Activated CD8-positive, alpha-beta memory T cell treated with anti-CD3 and anti-CD28 coated beads, Interleukin-2, amount 10 ng/mL, durations not matched to agents 7 days and 5 days (primary cell): Measurements from ENCODE around the gene GCGR. TPM values are rescaled to one million over a fixed set of nuclear protein-coding genes. Genes with fewer than 3 reads are reported as not detected.

ENCODE experiments used
- ATAC-seq: fragments of 150-1000 bp; cut with Tn5 transposase; one replicate; pipeline ENCODE4 v1.10.0; 2021; ENCODE audit warnings: moderate library complexity
- CTCF ChIA-PET: fragments of 350-600 bp; sonication (Branson Sonifier 250); formaldehyde crosslinking; loops from one replicate; lab custom pipeline; 2021; ENCODE audit warnings: antibody characterized with exemption; lab: Charles Lee
- DNase-seq: peaks from one replicate; pipeline ENCODE4 v3.0.0-alpha.2; 2020
- H3K27ac Mint-ChIP-seq: one replicate; pipeline ENCODE4 v1.8.0; 2021; ENCODE audit warnings: mild to moderate bottlenecking, mixed read lengths
- H3K27me3 Mint-ChIP-seq: one replicate; pipeline ENCODE4 v1.8.0; 2021; ENCODE audit warnings: mixed read lengths
- H3K36me3 Mint-ChIP-seq: one replicate; pipeline ENCODE4 v1.8.0; 2021; ENCODE audit warnings: mild to moderate bottlenecking, mixed read lengths
- H3K4me1 Mint-ChIP-seq: one replicate; pipeline ENCODE4 v1.8.0; 2021; ENCODE audit warnings: mixed read lengths
- H3K4me3 Mint-ChIP-seq: one replicate; pipeline ENCODE4 v1.8.0; 2021; ENCODE audit warnings: mild to moderate bottlenecking, moderate library complexity, mixed read lengths
- H3K9me3 Mint-ChIP-seq: one replicate; pipeline ENCODE4 v1.8.0; 2022; ENCODE audit warnings: low read depth, mixed read lengths
- total RNA-seq, 2 experiments: library from RNA; stranded (reverse); gene quantifications; one replicate each; pipeline ENCODE4 v1.2.3, GENCODE V29; 2021

GCGR gene
- not detected for total RNA-seq

DNA sequence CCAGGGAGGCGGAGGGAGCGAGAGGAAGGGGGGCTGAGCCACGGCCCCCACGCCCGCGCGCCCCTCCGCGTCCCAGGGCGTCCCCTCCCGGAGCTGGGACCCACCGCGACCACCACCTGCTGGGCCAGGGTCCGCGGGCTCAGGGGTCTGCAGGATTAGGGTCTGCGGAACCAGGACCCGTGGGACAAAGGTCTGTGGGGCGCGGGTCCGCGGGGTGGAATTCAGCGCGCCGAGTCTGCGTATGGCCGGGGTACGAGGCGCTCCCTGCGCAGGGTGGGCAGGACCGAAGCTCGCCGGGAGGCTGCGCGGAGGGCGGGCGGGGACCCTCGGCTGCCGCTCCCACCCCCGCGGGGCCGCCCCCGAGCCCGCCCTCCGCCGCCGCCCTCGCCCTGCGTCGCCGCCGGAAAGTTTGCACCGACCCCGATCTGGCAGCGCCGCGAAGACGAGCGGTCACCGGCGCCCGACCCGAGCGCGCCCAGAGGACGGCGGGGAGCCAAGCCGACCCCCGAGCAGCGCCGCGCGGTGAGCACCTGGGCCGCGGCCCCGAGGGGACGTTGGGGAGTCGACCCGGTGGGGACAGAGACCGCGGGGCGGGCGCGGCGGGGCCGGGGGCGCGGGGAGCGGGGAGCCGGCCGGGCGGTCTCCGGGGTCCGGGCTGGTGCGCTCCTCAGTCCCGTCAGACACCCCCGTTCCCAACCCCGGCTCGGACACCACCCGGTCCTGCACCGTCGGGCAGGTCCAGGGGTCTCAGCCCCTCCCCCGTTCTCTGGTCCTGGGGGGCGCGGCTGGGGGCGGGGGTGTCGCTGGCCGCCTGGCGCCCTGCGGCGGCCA lies at the start of gene GCGR:
GCGR (plus strand) TSS at position 423 of the 831 bp plus-strand sequence. CDS start 4,869 bp downstream, outside the sequence.
- ATAC-seq (no peak), DNase-seq (no peak)
- H3K27ac Mint-ChIP-seq: no peak within 1 kb of the TSS
- no peaks in the 10 kb centered on the region for H3K9me3 Mint-ChIP-seq
- H3K27me3 Mint-ChIP-seq: peaks cover 37% of the 10 kb centered on the region
- no peaks in the 10 kb centered on the region for H3K4me1 Mint-ChIP-seq
- H3K36me3 Mint-ChIP-seq: no peaks in the 10 kb centered on the region
- no peak within 1 kb of the TSS for H3K4me3 Mint-ChIP-seq
- CTCF ChIA-PET: no interaction called here

DNA sequence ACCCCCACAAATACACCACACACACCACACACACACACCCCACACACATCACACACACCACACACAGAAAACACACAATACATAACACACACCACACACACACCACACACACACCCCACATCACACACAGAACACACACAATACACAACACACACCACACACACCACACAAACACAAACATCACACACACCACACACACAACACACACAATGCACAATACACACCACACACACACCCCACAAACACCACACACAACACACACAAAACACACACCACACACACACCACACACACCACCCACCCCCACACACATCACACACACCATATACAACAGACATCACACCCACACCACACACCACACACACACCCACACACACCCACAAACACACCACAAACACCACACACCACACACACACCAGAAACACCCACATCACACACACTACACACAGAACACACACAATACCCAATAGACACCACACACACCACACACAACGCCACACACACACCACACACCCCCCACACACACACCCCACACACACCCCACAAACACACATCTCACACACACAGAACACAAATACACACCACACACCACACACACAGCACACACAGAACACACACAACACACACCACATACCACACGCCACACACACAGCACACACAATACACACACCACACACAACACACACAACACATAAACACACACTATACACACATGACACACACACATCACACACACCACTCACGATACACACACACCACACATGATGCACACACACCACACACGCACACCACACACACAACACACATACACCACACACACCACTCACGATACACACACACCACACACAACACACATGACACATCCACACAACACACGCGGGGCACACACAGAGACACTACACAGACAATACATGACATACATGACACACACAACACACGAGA lies 11.0 kb upstream of the GCGR start:
- H3K4me1 Mint-ChIP-seq: no peaks in the 10 kb centered on the region
- no peak overlapping the region for H3K27ac Mint-ChIP-seq
- DNase-seq (no peak), ATAC-seq (no peak)
- H3K27me3 Mint-ChIP-seq: no peaks in the 10 kb centered on the region
- no peaks in the 10 kb centered on the region for H3K9me3 Mint-ChIP-seq
- H3K36me3 Mint-ChIP-seq: no peaks in the 10 kb centered on the region
- CTCF ChIA-PET: no interaction called here
- H3K4me3 Mint-ChIP-seq: no peak overlapping the region

DNA sequence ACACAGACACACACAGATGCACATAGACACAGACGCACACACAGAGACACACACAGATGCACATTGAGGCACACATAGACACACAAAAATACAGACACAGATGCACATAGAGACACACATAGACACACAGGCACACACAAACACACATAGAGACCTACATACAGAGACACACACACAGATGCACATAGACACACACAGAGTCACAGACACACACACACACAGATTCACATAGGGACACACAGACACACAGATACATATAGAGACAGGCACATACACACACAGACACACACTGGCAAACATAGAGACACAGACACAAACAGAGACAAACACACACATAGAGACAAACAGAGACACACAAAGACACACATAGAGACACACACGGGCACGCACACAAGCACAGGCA lies 9.9 kb upstream of the GCGR start:
- no peak overlapping the region for H3K4me3 Mint-ChIP-seq
- no peak overlapping the region for H3K27ac Mint-ChIP-seq
- no peaks in the 10 kb centered on the region for H3K9me3 Mint-ChIP-seq
- H3K4me1 Mint-ChIP-seq: no peaks in the 10 kb centered on the region
- H3K27me3 Mint-ChIP-seq: no peaks in the 10 kb centered on the region
- H3K36me3 Mint-ChIP-seq: no peaks in the 10 kb centered on the region
- ATAC-seq: no peak
- no peak for DNase-seq
- CTCF ChIA-PET: no interaction called here

DNA sequence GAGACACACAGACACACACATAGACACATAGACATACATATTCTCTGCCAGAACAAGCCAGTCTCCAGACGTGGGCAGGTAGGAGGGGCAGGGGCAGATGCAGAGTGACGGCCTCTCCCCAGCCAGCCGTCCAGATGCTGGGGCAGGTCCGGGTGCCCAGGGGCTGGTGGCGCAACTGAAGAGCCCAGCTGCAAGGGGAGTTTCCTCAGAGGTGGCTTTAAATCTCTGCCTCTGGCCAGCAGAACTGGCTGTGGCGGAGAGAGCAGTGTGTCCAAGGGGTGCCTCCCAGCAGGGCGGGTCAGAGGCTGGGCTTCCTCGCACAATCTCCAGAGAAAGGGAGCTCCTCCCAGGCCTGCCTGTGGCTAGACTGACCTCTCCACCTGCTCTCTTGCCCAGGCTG lies 9.4 kb upstream of the GCGR start:
- DNase-seq (no peak), ATAC-seq (no peak)
- CTCF ChIA-PET: interaction anchor here (1.5 kb wide), 1 partner anchor 61 kb away, joined by 4 read pairs; no protein-coding TSS in a partner anchor
- Mint-ChIP-seq H3K27me3 (no peaks in the 10 kb centered on the region), H3K27ac (no peak overlapping the region), H3K4me3 (no peak overlapping the region), H3K9me3 (no peaks in the 10 kb centered on the region), H3K4me1 (no peaks in the 10 kb centered on the region), H3K36me3 (no peaks in the 10 kb centered on the region)

DNA sequence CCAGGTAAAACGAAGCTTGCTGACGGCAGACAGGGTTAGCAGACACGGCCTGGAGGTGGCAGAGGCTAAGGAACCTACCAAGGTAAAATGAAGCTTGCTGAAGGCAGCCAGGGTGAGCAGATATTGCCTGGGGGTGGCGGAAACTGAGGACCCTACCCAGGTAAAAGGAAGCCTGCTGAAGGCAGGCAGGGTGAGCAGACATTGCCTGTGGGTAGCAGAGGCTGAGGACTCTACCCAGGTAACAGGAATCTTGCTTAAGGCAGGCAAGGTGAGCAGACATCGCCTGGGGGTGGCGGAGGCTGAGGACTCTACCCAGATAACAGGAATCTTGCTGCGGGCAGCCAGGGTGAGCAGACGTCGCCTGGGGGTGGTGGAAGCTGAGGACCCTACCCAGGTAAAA lies 2.6 kb upstream of the GCGR start:
- CTCF ChIA-PET: no interaction called here
- H3K27ac Mint-ChIP-seq: no peak overlapping the region
- H3K9me3 Mint-ChIP-seq: no peaks in the 10 kb centered on the region
- no peak overlapping the region for H3K4me3 Mint-ChIP-seq
- H3K27me3 Mint-ChIP-seq: peaks cover 34% of the 10 kb centered on the region
- ATAC-seq (no peak), DNase-seq (no peak)
- no peaks in the 10 kb centered on the region for H3K36me3 Mint-ChIP-seq
- H3K4me1 Mint-ChIP-seq: no peaks in the 10 kb centered on the region

DNA sequence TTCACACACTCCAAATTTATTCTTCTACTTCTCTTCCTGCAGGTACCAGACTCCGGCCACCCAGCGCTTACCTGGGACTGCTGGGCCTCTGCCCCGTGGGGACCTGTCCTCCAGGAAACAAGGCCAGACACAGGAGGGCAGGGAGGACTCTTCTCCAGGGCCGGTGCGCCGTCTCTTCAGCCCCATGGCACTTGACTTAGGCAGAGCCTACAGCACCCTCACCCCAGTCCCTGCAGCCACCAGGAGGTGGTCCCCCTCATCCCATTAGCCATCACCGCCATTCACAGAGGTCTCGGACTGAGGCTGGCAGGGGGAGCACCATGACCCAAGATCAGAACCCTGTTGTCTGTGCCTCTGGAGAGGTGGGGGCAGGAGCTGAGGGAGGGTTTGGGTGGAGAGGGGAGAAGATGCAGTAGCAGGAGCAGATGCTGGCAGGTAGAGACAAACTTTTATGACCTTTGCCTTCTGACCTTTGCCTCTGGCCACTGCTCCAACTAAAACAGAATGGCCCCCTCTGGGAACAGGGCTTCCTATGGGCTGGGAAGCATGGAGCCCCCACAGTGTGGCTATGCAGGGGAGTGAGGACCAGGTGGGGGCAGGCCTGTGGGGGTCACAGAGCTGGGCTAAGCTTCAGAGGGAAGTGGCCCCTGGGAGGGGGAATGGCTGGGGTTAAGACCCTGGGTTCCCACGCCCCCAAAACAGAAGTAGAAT lies 1.7 kb upstream of the GCGR start:
- no peak for ATAC-seq
- Mint-ChIP-seq H3K36me3 (no peaks in the 10 kb centered on the region), H3K27ac (no peak overlapping the region), H3K9me3 (no peaks in the 10 kb centered on the region), H3K27me3 (peaks cover 34% of the 10 kb centered on the region), H3K4me1 (no peaks in the 10 kb centered on the region), H3K4me3 (no peak overlapping the region)
- CTCF ChIA-PET: no interaction called here
- no peak for DNase-seq

DNA sequence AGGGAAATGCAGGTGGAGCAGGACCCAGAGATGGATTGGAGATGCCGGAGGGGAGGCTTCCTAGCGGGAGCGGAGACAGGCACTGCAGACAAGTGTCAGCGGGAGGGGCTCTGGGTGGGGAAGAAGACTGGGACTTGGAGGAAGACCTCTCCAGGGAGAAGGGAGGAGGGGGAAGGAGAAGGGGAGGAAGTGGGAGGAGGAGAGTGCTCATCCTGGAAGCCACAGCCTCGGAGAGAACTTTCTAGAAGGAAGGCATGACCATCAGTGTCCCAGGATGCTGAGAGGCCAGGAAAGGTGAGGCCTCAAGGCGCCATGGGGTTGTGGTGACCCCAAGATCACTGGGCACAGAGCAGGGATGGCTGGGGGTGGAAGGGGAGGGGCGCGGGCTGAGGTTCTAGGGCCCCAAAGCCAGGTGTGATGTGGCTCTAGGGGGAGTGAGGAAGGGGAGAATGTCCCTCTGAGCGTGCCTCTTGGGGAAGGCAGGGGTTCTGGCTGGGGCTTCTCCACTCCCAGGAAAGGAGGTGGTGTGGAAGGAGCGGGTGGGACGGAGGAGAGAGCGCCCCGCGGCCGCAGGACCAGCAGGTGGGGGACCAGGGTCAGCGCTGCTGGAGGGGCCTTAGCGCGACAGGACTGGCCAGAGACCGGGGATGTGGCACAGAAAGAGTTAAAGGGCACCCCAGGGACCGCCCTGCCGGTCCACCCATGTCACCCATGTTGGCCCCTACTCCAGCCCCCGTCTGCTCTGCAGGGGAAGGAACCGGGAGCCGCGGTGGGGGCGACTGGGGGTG lies 900 bp upstream of the GCGR start:
- Mint-ChIP-seq H3K9me3 (no peaks in the 10 kb centered on the region), H3K4me1 (no peaks in the 10 kb centered on the region), H3K36me3 (no peaks in the 10 kb centered on the region), H3K27me3 (peaks cover 34% of the 10 kb centered on the region), H3K27ac (no peak overlapping the region), H3K4me3 (no peak overlapping the region)
- CTCF ChIA-PET: no interaction called here
- ATAC-seq: no peak
- DNase-seq: no peak

DNA sequence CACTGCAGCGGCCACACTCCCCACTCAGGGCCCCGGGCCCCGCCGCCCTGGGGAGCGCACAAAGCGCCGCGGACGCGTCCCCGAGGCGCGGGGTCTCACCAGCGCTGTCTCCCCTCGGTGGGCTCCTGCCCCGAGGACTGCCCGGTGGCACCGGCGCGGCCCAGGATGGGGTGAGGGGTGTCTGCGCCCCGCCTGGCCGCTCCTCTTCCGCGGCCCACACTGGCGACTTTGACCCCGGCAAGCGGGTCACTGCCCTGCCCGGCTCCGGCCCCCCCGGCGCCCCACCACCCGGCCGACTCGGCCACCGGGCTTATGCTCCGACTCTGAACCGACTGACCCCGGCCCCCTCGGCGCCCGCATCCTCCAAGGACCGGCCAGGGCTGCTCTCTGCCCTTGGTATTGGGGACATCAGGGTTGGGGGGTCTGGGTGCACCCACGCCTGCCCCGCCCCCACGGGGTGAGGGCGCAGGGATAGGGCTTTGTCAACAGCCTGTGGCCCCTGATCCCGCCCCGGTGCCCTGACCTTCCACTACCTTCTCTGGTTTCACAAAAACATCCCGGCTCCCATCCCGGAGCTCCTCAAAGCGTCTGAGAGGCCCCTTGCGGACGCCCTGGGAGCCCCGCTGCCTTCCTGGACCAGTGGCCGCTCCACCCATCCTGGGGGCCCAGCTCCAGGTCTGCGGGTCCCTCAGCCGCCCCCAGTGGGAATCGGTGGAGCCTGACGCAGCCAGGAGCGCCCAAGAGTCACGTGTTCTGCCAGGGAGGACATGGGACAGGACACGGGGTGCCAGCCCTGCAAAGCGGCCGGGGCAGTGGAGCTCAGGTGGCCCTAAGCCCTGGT lies 829 bp downstream of the GCGR start:
- CTCF ChIA-PET: interaction anchor here (1.2 kb wide), 1 partner anchor 70 kb away, joined by 3 read pairs; no protein-coding TSS in a partner anchor
- DNase-seq (no peak), ATAC-seq (no peak)
- Mint-ChIP-seq H3K27me3 (peaks cover 43% of the 10 kb centered on the region), H3K4me3 (no peak overlapping the region), H3K36me3 (no peaks in the 10 kb centered on the region), H3K27ac (no peak overlapping the region), H3K4me1 (no peaks in the 10 kb centered on the region), H3K9me3 (no peaks in the 10 kb centered on the region)

DNA sequence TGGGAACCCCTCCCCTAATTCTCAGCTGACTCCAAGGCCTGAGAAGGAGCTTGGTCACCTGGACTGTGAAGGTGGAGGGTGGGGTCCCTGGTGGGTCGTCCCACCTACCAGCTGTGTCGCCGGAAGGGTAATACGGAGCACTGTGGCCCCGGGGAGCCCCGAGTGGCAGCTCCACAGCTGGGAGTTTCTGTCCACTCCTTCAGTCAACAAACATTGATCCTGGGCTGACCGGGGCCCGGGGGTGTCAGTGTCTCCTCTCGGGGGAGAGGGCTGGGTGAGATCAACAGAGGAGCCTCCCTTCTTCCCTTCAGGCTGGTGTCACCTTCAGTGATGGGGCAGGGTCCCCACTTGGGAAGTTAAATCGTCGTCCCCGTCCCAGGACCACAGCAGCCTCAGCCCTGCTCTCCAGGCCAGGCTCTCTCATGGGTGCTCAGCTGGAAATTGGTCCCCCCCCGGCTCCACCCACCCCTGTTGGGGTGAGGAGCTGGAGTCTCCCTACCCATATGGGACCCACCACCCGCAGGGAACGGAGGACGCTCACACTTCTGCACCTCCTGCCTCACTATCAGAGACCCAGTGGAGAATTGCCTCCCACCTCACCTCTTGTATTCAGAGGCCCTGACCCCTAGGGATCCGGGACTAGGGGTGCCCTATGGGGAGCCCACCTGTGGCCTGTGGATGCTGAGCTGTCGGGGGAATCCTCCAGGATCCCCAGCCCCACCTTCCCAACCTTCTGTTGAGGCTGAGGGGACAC lies 1.9 kb downstream of the GCGR start:
- Mint-ChIP-seq H3K27me3 (peaks cover 42% of the 10 kb centered on the region), H3K4me1 (no peaks in the 10 kb centered on the region), H3K36me3 (no peaks in the 10 kb centered on the region), H3K4me3 (no peak overlapping the region), H3K9me3 (no peaks in the 10 kb centered on the region), H3K27ac (no peak overlapping the region)
- ATAC-seq (no peak), DNase-seq (no peak)
- CTCF ChIA-PET: interaction anchor here (1.2 kb wide), 1 partner anchor 72 kb away, joined by 3 read pairs; no protein-coding TSS in a partner anchor

DNA sequence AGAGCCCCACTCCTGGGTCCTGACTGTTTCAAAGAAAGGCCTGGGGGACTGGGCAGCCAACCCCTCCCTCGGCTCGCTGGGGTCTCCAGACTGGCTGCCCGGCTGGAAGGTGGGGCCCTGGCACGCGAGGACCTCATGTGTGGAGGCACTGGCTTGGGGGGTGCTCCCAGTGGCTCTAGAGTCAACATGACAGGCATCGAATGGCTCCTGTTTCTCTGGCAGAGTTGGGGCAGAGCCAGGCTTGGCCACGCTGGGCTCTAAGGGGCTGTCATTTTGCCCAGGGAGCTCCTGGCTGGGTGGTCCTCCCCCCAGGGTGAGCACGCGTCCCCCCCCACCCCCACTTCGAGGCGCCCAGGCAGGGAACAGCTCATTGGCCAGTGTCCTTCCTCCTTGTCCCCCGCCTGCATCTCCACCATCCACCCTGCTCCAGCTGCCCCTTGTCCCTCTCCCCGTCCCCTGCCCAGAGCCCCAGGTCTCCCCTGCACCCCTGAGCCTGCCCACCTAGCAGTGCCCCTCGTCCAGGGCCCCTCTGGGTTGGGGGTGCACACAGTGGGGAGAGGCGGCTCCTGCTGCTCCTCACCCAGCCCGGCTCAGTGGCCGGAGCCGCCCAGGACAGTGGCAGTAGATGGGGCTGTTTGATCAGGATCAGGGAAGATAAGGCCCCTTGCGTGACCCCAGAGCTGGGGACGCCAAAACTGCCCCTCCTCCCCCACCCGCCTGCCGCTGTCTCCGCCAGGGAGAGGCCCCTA lies 2.7 kb downstream of the GCGR start:
- H3K36me3 Mint-ChIP-seq: no peaks in the 10 kb centered on the region
- CTCF ChIA-PET: no interaction called here
- DNase-seq: no peak

DNA sequence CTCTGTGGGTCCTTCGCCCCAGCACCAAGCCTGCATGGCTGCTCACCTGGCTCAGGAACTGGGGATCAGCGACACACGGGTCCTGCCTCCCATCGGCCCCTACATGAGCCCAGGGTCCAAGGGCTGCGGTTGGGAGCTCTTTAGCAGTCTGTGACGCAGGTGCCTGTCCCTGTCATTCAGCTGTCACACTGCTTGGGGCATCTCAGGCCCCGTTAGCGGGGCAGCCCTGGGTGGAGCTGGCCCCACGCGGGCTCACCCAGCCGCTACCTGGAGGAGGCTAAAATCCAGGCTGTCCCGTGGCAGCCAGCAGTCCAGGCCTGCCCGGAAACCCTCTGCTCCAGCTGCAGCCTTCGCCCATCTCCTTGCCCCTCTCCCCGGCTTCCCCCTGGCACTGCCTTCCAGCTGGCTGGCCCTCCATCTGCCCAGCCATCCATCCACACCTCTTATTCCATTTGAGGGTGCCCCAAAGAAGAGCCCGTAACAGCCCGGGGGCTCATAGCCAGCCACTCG lies 3.3 kb downstream of the GCGR start:
- Mint-ChIP-seq H3K4me3 (no peak overlapping the region), H3K9me3 (no peaks in the 10 kb centered on the region), H3K27me3 (peaks cover 30% of the 10 kb centered on the region), H3K27ac (no peak overlapping the region), H3K36me3 (no peaks in the 10 kb centered on the region), H3K4me1 (no peaks in the 10 kb centered on the region)
- ATAC-seq (no peak), DNase-seq (no peak)
- CTCF ChIA-PET: no interaction called here

More for the DNA sequence above, 2.7 kb downstream of the GCGR start:
- Mint-ChIP-seq H3K27ac (no peak overlapping the region), H3K4me3 (no peak overlapping the region), H3K4me1 (no peaks in the 10 kb centered on the region), H3K27me3 (peaks cover 35% of the 10 kb centered on the region), H3K9me3 (no peaks in the 10 kb centered on the region)
- no peak for ATAC-seq
